WERI-Rb-1 (cell line): ENCODE results near the gene HACL1.
"Not testable (repeated sequence)": the region's sequence is repeated elsewhere in the genome, so short reads cannot be mapped to it uniquely, and the experiment has no call there.

Source experiments
- DNase-seq: peaks from one replicate; pipeline ENCODE4 v3.0.0-alpha.2; 2020
- H3K27ac ChIP-seq: fragments of 250-450 bp; sonication (Bioruptor Pico); 2 replicates; pipeline ENCODE4 v1.5.1; 2020; ENCODE audit warnings: mild to moderate bottlenecking, moderate library complexity
- H3K27me3 ChIP-seq: fragments of 250-450 bp; sonication (Bioruptor Pico); 2 replicates; pipeline ENCODE4 v1.5.1; 2021; ENCODE audit warnings: mild to moderate bottlenecking, low read depth, moderate library complexity; ENCODE audit not compliant: insufficient read depth, severe bottlenecking
- H3K36me3 ChIP-seq: fragments of 250-450 bp; sonication (Bioruptor Pico); 2 replicates; pipeline ENCODE4 v1.5.1; 2020; ENCODE audit warnings: mild to moderate bottlenecking, moderate library complexity
- H3K4me3 ChIP-seq: 2 replicates; pipeline ENCODE4 v1.5.1; 2011; ENCODE audit warnings: low read depth, mild to moderate bottlenecking, control low read depth, low read length
- H3K9me3 ChIP-seq: fragments of 250-450 bp; sonication (Bioruptor Pico); 2 replicates; pipeline ENCODE4 v1.5.1; 2021; ENCODE audit warnings: mild to moderate bottlenecking, moderate library complexity; ENCODE audit not compliant: severe bottlenecking
- CTCF ChIP-seq: IDR thresholded peaks from 2 replicates; pipeline ENCODE4 v1.5.1; 2011; ENCODE audit warnings: low read depth, mild to moderate bottlenecking, control low read depth, inconsistent platforms, low read length

HACL1 gene

GRCh38 chr3:15623535-15624440 lies 22.4 kb upstream of the HACL1 start:
- Histone ChIP-seq H3K36me3 (no peaks in the 10 kb centered on the region), H3K27me3 (no peaks in the 10 kb centered on the region), H3K27ac (no peak overlapping the region), H3K4me3 (no peak overlapping the region), H3K9me3 (no peaks in the 10 kb centered on the region)
- TF ChIP-seq CTCF = no peak
- DNase-seq = no peak

- not testable (repeated sequence) for H3K27me3 ChIP-seq, DNase-seq, H3K36me3 ChIP-seq, H3K4me3 ChIP-seq, H3K27ac ChIP-seq, H3K9me3 ChIP-seq
These were observed 18.5 kb upstream of the HACL1 start for GRCh38 chr3:15619659-15620464.

- no peak for DNase-seq
- no peaks in the 10 kb centered on the region for H3K27me3 ChIP-seq
- H3K27ac ChIP-seq = no peak overlapping the region
- no peaks in the 10 kb centered on the region for H3K36me3 ChIP-seq
- no peaks in the 10 kb centered on the region for H3K9me3 ChIP-seq
- TF ChIP-seq CTCF = no peak
- H3K4me3 ChIP-seq = no peak overlapping the region
These were observed 14.7 kb upstream of the HACL1 start for GRCh38 chr3:15616053-15616452.

- H3K36me3 ChIP-seq = no peaks in the 10 kb centered on the region
- DNase-seq = no peak
- H3K27me3 ChIP-seq = no peaks in the 10 kb centered on the region
- TF ChIP-seq CTCF = no peak
- no peaks in the 10 kb centered on the region for H3K9me3 ChIP-seq
- no peak overlapping the region for H3K27ac ChIP-seq
- H3K4me3 ChIP-seq = no peak overlapping the region
These were observed 13.6 kb upstream of the HACL1 start for GRCh38 chr3:15614958-15615357.

GRCh38 chr3:15612001-15612400 lies 10.6 kb upstream of the HACL1 start:
- Histone ChIP-seq H3K27ac (no peak overlapping the region), H3K4me3 (no peak overlapping the region), H3K27me3 (no peaks in the 10 kb centered on the region), H3K36me3 (no peaks in the 10 kb centered on the region), H3K9me3 (no peaks in the 10 kb centered on the region)
- DNase-seq = no peak
- no peak for TF ChIP-seq CTCF

- DNase-seq = no peak
- H3K9me3 ChIP-seq = no peaks in the 10 kb centered on the region
- H3K4me3 ChIP-seq = no peak overlapping the region
- no peaks in the 10 kb centered on the region for H3K36me3 ChIP-seq
- no peak overlapping the region for H3K27ac ChIP-seq
- TF ChIP-seq CTCF = no peak
- no peaks in the 10 kb centered on the region for H3K27me3 ChIP-seq
These were observed 9.6 kb upstream of the HACL1 start for GRCh38 chr3:15611018-15611417.
